ENCODE measurements around the gene DROSHA.

The DROSHA gene

DNA sequence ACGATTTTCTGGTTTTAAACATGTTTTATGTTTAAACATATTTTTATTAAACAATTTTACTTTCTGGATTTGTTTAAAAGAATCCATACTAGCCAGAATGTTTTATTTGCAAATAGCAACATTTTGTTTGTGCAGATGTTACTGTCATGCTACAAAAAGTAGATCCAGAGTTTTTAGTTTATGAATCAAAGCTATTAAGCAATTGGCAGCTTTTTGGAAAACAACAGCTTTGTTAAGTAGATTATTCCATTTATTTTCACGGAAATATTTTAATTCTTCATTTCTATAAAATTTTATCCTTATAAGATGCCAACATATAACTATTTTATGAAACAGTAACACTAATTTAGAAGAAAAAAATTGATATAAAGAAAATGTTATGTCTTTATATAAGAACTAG is 60.9 kb downstream of the DROSHA start:
- no peak for DNase-seq (ENCODE audit: extremely low read depth in 1 of 2, low read depth in 1 of 2)

DNA sequence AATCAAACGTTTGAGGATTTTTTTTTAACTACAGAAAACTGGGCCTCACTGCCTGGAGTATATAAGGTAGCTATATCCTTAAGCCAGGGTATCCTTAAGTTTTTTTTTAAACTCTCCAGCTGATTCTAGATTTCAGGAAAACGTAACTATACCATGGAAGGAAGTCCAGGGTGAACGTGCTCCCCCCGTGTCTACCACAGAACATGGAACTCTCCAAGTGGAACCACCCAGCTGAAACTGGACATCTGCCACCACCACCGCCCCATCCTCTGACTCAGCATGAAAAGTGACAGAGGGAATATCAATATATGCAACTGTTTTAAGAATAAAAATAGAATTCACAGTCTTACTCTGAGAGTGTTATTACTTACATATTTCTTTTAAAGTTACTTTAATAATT is 61.3 kb downstream of the DROSHA start:
- no peak for DNase-seq (ENCODE audit: extremely low read depth in 1 of 2, low read depth in 1 of 2)

DNA sequence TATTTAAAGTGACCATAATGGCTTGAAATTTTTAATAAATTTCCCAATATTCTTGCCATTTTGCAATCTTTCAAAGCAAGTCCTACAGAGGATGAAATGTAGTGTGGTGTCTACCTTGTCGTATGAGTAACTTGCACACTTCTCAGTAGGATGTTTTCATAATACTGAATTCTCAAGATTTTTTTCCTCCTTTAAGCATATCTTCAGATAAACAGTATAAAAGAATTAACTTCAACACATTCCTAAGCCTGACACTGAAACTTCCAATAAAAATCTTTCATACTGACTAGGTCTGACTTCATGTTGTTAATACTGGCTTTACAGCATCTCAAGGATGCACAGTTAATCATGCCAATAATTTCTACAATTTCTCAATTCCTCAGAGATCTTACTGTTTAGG is 62.0 kb downstream of the DROSHA start:
- DNase-seq (ENCODE audit: extremely low read depth in 1 of 2, low read depth in 1 of 2), result no peak

DNA sequence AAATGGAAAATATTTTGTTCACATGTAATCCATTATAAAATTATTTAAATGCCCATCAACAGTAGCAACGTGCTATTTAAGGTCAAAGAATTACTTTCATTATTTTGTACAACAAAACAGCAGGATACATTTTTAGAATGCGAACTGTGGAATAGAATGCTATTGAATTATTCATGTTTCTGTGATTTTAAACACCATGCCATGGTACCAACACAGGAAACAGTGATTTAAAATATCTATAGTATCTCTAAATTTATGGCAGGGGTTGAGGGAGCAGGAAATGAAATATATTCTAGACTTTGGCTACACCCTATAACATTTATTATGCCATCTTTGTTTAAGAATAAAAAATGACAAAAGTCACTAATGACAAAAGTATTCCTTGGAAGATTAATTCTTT is 62.4 kb downstream of the DROSHA start:
- no peak for DNase-seq (ENCODE audit: extremely low read depth in 1 of 2, low read depth in 1 of 2)

DNA sequence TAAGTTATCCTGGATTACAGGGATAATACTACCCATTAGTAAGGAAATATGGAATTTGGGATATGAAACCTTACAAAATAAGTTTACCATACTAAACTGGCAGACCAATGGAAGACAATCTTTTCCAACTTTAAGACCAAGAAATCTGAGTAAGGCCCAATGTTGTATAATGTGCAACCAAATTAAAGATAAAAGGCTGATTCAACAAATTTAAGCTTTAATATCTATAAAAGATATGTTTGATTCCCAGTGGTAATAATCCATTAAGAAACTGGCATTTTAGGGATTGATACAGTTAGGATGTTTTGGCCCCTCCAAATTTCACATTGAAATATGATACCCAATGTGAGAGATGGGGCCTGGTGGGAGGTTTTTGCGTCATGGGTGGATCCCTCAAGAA is 66.6 kb downstream of the DROSHA start:
- DNase-seq (ENCODE audit: extremely low read depth in 1 of 2, low read depth in 1 of 2), result no peak

DNA sequence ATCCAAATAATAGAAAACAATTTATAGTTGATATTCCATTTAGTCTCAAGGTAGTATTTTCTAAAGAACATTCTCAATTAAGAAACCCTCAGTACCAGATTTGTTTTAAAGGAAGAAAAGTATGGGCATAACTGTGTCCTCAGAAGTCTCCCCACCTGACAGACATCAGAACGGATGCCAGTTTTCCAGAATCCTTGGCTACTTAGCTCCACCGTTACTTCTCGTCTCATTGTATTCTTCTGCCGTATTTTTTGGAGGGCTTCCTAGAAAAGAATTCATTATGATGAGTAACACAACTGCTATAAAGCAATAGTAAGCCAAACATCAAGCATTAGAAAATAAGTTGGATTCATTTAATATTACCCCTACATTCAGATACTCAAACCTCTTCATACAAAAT is 67.8 kb downstream of the DROSHA start:
- no peak for DNase-seq (ENCODE audit: extremely low read depth in 1 of 2, low read depth in 1 of 2)

DNA sequence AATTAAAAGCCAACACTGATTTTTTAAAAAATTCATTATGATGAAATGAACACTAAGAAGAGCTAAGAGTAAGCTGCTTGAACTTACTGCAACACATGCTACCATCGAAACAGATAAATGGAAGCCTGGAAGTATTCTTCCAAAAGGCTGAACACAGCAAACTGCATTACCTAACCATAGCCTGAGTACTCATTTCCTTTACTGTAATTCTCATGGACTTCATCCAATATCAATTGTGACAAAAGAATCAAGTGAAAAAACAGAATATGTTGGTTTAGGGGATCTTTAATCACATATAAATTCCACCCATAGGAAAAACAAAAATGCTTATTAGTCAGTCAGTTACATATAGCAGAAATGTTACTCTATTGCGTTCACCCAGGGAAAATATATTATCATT is 68.5 kb downstream of the DROSHA start:
- no peak for DNase-seq (ENCODE audit: extremely low read depth in 1 of 2, low read depth in 1 of 2)

DNA sequence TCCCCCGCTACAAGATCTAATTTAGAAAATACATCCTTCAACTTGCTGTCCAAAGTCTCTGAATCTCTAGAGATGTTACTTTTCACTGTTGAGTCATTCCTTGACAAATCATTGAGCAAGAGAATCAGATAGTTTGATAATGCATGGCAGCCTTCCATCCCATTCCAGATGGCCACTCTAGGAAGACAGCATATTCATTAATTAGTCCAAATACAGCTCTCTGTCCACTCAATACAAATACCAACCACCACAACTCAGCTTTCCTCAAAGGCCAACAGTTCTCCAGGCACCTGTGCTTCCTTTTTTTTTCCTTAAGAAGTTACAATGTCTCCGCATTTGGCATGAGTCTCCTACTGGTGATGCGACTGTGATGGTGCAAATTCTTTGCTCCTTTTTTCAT is 72.3 kb downstream of the DROSHA start:
- no peak for DNase-seq (ENCODE audit: extremely low read depth in 1 of 2, low read depth in 1 of 2)

DNA sequence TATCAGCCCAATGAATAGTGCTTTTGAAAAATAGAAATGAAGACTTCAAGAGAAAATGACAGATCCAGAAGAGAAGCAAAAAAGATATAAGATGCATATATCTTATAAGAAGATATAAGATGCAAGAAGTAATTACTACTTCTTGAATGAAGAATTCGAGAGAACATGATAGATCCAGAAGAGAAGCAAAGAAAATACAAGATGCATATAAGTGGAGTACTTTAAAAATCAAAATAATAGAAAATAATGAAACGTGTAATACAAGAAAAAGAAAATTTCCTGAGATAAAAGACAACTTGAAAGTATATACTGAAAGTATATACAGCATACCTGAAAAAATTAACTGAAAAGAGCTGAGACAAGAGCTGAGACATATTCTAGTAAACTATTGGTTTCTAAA is 76.7 kb downstream of the DROSHA start:
- no peak for DNase-seq (ENCODE audit: extremely low read depth in 1 of 2, low read depth in 1 of 2)

DNA sequence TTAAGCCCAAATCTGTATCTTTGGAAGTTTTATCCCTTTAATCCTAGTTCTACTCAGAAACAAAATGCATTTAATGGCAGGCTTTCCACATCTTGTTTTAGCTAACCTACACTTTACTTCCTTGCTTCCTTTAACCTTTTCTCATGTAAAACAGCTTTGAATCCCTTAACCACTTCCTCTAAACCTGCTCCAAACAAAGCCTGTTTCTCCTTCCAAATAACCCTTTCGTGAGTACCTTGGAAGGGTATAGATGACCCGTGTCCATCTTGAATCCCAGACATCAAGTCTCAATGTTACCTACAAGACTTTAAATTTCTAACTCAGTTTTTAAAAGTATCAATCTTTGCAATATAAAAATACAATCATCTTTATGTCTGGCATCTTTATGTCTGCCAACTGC is 78.4 kb downstream of the DROSHA start:
- DNase-seq (ENCODE audit: extremely low read depth in 1 of 2, low read depth in 1 of 2), result no peak

DNA sequence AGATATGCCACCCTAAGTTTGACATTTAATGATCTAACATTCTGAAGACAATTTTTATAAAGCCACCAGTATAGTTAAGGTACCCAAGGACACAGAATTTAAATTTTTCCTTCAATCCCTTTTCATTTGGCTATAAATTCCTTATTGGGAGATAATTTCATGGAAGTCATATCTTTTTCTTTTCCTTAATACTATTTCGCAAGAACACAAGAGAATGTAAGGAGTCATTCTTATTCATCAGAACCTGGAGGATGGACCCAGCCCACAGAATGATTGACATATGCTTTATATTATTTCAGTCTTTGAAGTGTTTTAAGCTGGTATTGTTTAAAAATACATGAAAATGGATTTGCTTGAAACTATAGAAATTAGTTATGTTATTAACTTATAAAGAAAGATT is 79.6 kb downstream of the DROSHA start:
- DNase-seq (ENCODE audit: extremely low read depth in 1 of 2, low read depth in 1 of 2), result no peak

DNA sequence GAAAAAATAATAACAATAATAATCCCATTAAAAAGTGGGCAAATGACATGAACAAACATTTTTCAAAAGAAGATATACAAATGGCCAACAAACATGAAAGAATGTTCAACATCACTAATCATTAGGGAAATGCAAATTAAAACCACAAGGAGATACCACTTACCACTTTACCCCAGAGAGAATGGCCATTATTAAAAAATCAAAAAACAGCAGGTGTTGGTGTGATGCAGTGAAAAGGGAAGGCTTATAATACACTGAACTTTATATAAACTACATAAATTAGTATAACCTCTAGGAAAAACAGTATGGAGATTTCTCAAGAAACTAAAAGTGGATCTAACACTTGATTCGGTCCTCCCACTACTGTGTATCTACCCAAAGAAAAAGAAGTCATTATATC is 81.9 kb downstream of the DROSHA start:
- no peak for DNase-seq (ENCODE audit: extremely low read depth in 1 of 2, low read depth in 1 of 2)

DNA sequence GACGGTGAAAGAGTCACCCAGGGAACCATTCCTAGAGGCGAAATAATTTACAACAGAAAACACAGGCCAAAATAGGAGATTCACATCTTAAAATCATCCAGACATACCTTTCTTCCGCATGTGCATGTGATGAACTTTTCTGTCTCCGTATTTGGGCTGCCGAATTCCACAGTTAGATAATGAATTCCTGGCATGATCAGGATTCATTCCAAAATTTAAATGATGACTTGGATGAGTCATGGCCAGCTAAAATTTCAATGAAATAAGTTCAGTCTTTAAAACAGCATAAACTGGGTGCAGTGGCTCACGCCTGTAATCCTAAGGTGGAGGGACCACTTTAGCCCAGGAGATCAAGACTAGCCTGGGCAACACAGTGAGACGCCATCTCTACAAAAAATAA is 82.7 kb downstream of the DROSHA start:
- DNase-seq (ENCODE audit: extremely low read depth in 1 of 2, low read depth in 1 of 2), result no peak

DNA sequence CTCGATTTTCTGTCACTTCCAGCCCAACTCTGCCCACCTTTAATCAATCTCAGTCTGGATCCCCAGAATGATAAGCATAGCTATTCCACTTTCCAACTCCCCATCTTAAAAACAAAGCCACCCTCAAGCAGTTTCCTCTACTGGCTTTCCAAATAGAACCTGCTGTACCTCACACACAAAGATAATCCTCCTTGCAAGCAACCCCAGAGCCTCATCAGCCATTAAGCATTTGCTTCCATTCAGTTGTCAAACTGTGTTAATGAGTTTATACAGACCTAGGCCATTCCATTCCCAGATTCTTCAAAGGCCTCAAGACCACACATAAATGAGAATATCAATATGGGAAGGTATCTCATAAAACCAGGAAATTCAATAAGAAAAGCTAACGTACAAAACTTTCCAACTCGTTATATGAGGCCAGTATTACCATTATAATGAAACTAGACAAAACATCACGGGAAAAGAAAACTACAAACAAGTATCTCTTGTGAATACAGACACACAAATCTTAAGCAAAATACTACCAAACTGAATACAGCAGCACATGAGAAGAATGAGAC is 86.8 kb downstream of the DROSHA start:
- DNase-seq (ENCODE audit: extremely low read depth in 1 of 2, low read depth in 1 of 2), result no peak

DNA sequence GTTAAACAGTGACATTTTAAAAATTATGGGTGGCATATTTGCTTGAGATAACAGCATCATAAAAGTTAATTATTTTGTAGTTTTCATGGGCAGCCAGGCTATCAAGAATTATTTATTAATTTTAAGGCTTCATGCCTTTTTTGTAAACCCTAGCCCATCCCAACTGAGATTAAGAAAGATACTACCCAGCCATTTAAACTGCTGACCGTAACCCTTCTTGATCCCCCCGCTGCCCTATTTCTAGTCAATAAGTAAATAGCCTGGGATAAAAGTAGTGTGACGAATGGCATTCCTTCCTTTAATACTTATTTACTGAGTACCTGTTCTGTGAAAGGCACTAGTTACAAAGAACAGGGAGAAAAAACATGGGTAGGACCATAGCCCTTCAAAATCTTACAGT is 88.3 kb downstream of the DROSHA start:
- DNase-seq (ENCODE audit: extremely low read depth in 1 of 2, low read depth in 1 of 2), result no peak

DNA sequence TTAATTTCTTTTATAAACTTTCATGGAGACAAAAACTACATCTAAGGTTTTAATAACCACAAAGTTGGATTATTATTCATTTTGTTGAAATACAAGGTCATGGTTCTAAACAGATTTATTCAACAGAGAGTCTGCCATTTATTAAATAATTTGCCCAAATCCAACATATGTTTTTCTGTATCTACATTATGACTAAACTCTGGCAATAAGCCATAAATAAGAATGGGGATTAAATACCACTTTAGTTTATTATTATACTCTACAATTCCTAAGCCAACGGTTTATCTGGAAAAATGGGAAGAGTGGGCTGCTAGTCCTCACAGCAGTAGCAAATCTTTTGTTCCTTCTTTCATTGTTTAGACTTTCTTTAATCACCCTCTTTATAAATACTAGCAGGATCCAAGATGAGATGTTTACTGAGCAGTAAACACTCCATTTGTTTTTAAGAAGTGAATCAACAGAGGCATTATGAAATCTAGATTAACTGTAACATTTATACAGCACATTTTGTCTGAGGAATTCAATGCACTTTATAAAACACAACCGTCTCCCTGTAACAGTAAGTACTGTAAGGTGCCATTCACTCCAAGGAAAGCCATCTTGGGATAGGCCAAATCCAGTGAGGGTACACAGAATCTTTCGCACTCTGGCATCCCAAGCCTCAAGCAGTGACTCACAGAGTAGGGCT is 89.7 kb downstream of the DROSHA start:
- no peak for DNase-seq (ENCODE audit: extremely low read depth in 1 of 2, low read depth in 1 of 2)

DNA sequence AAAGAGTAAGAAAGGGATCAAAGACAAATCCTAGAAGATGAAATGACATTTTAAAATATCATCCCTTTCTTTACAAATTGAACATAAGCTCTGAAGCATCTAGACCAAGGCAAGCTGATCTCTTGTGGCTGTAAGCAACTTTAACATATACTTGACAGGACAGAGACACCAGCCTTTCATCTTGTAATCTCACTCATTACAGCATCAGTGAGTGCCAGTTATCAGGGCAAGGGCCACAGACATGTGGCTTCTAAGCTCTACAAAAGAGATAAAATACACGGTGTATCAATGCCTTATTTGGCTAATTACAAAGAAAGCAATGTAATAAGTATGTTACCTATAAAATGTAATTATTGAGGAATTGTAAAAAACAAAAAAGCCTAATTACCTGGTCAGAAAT is 95.0 kb downstream of the DROSHA start:
- DNase-seq (ENCODE audit: extremely low read depth in 1 of 2, low read depth in 1 of 2), result no peak

DNA sequence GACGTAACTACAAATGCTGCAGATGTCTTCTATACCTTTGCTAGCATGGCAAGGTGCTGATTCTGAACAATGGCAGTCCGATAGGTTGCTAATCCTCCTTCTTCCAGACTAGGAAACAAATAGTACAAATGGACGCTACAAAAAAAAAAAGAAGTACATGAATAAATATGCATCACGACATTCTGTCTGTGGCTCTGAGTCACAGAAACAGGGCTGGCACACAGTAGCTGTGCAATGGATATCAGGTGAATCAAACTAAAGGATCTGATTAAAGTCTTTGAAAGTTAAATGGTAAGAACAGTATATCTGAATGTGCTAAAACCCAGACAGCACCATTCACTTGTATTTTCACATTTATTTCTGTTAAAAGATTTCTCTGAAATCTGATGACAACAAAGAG is 96.2 kb downstream of the DROSHA start:
- DNase-seq (ENCODE audit: extremely low read depth in 1 of 2, low read depth in 1 of 2), result no peak

DNA sequence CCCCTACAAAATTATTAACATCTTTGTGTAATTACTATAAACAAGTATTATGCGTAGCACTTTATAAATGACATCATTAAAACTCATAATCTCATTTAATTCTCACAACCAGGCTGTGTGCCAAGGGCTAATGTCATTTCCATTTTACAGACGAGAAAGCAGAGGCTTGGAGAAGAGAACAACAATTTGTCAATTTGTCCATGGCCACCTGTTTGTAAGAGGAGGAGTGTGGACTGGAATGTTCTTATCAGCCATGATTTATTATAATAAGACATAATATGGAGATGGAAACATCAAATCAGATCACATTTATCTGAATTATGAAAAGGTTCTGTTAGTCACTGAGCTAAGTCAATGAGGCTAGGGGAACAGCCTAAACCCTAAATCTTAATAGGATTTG is 97.0 kb downstream of the DROSHA start:
- DNase-seq (ENCODE audit: extremely low read depth in 1 of 2, low read depth in 1 of 2), result no peak

DNA sequence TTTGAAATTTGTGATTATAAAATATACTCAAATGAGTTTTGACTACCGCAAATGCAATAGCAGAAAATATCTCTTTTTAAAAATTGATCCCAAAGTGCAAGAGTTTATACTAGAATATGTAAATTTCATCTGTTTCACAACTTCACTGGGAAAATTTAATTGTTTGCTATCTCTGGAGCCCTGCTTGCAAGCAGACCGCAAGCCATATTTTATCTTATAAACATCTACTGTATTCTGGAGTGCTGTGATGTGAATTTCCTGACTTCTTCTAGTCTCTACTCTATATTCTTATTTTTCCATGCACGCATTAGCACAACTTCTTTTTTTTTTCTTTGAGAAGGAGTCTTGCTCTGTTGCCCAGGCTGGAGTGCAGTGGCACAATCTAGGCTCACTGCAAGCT is 98.7 kb downstream of the DROSHA start:
- no peak for DNase-seq (ENCODE audit: extremely low read depth in 1 of 2, low read depth in 1 of 2)

DNA sequence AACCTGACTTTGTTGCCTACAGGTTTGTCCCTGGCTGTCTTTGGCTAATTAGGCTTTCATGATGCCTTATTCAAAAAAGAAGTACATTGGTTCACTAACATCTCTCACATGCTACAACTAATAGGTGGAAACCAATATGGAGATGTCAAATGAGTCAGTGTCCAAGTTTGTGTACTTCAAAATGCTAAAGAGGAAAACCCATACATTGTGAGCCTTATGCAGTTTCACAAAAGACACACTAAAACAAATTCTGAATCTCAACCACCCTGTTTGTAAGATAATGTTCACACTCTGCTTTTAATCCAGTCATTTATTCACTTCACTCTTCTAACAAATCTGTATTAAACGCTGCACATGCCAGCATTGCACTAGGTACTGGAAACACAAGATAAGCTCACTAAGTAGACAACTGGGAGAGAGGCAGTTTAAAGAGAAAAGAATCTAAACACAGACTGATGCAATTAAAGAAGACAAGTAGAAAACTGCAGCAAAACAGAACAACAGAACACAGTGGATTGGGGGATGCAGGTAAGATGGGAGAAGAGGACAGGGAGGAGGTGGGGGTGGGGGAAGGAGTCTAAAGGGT is 104.1 kb downstream of the DROSHA start:
- no peak for DNase-seq (ENCODE audit: extremely low read depth in 1 of 2, low read depth in 1 of 2)

DNA sequence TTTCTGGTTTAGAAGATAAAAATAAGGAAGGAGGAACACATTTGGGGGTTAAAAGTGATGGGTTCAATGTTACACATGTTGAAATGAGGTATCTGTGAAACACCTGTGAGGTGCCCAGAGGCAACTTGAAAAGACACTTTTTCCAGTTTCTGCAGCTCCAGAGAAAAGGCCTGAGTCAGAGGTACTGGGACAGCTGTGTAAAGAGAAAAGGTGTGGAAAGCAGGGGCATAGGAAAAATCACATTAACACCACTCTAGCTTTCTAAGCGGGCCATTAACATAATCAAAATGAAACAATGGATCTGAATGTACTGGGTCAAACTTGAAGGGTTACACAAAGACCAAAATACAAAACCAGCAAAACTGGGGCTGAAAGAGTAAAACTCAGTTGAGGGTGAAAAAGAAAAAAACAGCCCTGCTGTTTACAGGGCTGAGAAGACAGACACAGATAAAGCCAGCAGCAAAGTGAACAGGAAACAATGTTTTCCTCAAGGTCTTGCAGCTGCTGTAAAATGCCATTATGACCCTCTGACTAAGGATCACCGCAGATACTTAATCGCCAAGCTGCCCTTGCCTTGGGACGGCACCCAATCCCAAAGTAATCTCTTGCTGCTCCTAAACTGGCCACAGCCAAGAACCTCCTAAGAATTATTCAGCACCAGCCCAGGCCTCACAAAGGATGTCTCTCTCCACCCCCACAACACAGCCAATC is 104.7 kb downstream of the DROSHA start:
- no peak for DNase-seq (ENCODE audit: extremely low read depth in 1 of 2, low read depth in 1 of 2)
